DMS 273 (cell line): ENCODE measurements around the gene ECEL1.

ENCODE experiments used
- DNase-seq: peaks from one replicate; lab custom pipeline; 2025; ENCODE audit not compliant: unreplicated experiment; lab: John Stamatoyannopoulos, UW

ECEL1 gene

DNA sequence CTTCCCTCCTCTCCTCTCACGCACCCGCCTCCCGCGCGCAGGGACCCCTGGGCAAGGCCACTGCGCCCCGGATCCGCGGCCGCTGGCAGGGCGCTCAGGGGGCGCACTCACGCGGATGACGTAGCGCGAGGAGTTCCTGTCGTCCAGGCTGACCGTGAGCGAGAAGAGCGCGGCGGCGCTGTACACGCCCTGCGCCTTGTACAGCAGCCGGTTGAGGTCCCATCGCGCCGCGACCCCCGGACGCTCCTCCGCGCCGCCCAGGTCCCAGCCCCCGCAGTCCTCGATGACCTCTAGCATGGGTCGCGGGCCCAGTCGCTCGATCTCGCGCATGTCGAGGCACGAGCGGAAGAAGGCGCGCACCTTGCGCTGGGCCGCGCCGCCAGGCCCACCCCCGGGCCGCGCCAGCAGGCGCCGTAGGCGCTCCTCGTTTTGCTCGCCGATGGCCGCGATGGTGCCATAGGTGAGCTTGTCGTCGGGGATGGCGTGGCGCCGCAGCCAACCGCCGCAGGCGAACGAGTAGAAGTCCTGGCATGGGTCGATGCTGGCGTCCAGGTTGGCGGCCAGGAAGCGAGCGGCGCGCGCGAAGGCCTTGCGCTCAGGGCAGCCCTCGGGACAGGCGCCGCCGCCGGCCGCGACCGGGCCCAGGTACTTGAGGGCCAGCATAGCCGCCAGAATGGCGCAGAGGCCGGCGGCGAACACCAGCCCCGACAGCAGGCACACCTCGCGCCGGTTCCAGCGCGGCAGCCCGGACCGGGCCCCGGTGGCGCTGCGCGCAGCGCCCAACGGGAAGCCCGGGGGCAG, 1.7 kb downstream of the ECEL1 start:
- peak; percentile 60 for DNase-seq

DNA sequence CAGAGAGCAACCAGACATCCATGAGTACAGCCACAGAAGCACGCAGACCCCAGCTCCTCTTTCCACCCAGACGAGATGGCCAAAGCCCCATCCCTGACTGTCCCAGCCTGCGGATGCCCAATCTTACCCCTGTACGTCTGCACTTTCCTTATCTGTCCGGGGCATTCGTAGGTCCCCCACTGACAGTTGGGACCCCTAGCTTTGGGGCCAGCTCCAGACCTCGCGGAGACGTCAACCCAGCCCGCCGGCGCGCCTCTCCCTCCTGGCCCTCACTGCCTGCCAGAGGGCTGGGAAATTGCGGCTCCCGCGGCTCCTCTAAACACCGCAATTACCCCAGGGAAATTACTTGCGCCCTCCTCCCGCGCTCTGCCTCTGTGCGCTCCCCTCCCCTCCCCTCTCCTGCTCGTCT, 2.3 kb downstream of the ECEL1 start:
- DNase-seq, result peak; percentile 49

DNA sequence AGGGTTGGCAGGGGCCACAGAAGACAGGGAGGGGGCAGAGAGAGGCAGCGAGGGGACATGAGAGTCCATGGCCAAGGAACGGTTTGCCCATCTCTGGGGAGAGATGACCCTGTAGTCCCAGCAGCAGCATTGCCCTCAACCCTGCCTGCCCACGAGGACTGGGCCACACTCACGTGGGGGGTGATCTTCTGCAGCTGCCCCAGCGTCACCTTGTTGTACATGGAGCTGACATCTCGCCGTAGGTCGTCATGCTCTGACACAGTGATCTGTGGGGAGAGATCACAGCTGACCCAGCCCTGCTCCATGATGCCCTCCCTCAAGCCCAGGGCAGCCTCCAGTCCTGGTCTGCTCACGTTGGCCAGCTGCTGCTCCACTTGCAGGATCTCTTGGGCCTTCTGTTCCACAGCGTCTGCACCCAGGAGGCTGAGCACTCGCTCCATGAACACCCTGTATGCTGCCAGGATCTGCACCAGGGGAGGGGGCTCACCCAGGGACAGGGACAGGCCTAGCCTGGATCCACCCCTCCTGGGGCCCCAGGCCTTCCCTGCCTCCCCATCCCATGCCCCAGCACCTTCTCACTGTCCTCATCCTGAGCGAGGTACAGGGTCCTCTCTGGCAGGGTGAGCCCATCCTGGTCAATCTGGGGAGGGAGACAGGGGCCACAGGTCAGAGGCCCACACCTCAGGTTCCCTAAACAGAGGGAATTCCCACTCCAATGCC, 2.8 kb downstream of the ECEL1 start:
- DNase-seq, result no peak

DNA sequence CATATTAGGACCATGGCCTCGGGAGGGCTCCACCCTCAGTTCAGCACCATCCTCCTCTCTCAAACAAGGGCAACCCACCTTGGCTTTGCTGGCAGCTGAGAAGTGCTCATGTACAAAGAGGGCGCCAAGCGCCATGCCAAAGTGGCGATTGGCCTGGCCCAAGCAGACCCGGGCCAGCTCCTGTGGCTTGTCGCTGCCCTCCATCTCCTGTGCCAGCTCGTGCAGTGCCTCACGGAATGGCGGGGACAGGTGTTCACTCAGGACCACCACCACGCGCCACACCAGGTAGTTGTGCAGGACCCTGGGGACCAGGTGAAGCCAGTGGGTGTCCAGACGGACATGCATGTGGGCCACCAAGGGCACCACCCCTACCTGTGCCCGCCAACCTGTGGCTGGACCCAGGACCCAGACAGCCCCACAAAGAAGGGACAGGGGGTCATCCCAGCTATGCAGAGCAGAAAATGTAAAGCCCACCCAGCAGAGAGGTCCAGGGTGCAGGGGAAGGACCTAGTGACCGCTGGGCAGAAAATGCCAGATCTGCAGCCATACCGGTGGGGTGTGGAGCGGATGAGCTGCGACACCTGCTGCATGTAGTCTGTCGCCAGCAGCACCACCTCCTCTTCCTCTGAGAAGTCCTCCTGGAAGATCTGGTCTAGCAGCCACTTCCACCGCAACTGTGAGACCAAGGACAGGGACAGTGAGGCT, 3.6 kb downstream of the ECEL1 start:
- no peak for DNase-seq

DNA sequence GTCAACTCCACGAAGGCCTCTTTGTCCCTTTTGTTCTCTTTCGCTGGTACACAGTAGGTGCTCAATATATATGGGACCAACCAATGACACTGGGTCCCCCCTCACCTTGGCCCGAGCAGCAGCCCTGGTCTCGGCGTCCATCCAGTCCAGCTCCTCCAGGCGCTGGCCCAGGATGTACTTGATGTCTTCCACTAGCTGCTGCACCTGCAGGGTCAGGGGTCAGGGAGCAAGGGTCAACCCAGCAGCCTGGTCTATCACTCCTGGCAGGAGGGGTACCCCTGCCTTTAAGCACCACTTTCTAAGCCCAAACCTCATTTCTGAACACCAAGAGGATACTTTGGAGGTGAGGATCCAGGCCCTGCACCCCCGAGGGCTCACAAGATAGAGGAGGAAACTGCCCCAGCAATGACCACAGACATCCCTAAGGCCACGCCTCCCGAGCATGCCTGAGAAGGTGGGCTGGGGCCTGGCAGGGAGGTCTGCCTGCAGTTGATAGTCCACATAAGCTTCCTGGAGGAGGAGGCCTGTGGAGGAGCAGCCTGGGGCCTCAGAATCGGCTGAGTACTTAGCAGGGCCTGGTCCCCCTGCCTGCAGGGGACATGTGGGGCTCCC, 4.2 kb downstream of the ECEL1 start:
- DNase-seq, result no peak

DNA sequence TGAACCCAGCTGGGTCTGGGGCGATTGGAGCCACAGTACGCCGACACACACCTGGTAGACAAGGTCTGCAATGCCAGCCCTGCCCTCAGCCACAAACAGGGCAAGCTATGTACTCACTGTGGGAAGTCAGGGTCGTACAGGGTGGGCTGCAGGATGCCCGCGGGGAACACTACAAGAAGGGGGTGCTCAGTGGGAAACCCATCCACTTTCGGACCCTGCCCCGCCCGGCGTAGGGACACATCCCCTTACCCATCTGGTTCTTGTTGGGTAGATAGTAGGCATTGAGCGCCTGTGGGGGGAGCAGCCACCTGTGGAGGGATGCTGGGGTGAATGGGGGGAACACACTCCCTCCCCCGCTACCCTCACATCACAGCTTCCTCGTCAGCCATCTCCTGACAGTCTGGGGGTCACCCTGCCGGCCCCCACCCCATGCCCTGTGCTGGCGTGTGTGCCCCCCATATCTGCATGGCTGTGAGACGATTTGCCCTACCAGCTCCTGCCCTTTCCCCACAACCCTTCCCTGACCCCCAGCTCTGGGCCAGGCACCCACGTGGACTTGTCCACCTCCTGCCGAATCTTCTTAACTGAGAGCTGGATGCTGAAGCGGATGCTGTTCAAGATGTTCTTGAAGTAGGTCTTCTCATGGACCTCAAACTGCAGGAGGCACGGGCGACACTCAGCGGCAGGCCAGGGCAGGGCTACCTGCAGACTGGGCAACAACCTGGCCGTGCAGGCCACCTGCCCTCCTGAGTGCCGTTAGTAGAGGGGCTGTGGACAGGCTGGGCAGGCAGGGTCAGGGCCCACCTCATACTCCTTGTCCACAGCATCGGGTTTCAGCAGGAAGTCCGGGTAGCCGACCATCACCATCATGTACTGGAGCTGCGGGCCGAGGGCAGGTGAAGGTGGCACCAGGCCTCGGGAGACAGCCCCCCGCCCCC, 5.1 kb downstream of the ECEL1 start:
- no peak for DNase-seq

DNA sequence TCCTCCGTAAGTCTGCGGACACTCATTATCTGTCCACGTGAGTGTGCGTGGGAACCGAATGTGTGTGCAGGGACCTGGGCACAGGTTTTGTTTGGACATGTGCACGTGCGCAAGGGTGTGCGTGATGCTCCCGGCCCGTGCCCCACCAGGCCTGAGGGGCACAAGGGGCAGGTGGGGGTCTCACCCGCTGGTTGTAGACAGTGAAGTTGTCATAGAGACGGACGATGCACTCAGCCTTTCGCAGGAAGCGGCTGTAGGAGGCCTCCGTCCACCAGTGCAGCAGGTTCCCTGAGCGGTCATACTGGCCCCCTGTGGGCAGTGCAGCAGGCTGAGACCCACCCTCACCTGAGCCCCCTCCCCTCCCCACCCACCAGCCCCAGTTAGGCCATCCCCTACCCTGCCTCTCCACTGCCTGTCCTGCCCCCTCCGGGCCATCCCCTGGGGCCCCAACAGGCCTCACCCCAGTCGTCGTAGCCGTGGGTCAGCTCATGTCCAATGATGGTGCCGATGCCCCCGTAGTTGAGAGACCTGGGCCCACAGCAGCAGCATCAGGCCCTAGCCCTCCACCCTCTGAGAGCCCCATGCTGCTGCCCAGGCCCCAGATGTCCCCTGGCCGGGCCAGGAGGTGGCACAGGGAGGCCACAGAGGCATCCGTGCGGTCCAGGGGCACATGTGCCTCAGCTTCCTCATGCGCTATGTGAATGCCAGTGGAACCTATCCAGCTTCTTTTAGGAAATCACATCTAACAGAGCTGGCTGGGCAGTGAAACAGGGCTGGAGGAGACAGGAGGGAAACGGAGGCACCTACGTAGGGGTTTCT, 6.1 kb downstream of the ECEL1 start:
- DNase-seq, result no peak

DNA sequence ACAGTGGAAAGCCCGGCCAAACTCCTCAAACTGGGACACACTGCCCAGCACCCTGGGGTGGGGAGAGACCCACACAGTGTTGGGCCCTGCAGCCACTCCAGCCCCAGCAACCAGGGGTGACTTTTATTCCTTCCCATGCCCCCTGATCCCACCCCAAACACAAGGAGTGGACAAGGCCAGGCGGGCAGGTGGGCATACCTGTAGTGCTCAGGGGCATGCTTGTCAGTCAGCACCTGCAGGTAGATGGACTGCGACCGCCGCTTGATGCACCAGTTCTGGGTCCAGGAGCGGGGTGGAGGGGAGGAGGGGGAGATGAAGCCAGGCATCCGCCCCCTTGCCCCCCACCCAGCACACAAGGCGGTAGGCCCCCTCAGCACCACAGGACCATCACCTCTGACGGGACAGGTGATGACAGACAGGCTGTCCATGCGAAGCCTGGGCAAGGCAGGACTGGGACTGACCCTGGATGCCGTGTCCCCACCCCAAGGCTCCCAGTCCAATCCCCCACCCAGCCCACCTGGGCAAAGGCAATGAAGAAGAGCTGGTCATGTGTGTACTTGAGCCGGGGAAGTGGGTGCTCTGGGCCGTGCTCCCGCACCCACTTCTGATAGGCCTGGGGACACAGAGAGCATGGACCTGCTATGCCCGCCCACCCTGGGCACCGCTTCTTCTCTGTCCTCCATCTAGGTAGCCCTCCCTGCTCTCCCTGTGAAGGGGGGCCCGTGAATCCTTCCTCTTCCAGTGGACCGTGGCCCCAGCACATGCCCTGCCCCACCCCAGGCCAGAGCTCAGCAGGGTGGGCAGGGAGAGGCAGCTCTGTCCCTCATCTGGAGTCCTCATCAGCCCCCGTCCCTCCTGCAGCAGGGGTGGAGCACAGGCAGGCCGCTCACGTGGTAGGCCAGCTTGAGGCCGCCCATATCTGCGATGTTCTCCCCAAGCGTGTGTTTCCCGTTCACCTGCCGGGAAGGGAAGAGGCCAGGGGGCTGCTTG, 7.1 kb downstream of the ECEL1 start:
- no peak for DNase-seq

DNA sequence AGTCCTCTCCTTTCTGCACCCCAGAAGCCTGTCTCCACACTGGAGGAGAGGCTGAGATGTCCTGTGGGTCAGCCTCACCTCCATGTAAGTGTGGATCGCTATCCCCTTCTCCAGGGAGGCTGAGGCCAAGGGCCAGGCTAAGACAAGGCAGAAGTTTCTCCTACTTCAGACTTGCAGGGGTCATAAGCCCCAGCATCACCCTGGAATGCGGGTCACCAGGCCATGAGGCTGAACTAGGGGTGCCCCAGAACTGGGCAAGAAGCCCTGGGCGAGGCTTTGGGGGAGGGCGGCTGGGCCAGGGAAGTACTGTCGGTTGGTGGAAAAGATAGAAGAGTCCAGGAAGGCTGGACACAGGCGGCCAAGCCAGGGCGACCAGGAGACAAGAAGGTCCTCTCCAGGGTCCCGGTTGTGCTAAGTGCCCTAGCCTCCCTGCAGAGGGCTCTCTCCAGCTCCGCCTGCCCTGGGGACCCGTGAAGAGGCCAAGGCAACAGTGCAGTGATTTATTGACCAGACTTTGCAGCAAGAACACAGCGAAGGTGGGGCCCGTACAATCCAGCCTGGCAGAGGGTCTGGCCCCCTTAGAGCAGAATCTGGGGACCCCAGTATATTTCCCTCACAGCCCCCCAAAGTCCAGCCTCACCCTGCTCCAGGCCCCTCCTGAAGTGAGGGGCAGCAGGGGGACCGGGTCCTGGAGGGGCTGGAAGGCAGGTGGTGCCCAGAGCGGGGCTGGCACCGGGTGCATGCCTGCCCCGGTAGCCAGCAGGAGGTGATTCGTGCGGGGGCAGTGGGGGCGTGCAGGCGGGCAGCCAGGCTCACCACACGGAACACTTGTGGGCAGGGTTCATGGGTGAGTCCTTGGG, 8.1 kb downstream of the ECEL1 start:
- peak; percentile 25 for DNase-seq

DNA sequence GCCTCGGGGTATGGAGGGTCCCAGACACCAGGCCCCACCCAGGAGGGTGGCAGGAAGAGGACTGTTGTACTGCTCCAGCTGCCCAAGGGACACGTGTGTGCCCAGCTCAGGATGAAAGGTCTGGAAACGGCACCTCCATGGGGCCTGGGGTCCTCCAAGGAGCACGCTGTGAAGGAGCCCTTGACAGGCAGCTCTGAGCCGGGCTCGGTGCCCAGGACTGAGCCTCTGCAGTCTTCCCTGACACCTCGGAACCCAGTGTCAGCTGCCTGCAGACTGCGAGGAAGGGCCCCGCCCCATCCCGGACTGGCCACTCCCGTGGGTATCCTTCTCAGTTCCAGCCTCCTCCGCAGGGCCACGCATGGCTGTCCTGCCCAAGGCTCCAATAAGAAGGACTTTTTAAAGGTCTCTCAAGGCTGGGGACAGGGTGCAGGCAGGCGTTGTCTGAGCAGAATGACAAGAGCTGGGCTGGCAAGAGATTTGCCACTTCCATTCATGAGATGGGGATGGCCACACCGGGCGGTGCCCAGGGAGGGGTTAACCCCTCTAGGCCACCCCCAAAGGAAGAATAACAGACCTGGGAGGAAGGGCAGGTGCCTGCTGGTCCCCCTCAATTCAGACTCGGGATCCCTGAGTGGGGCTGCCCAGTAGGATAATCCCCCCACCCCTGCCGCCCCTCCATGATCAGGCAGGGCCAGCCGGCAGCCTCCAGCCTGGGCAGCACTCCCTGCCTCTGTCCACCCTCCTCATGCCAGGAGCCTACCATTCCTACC, 8.9 kb downstream of the ECEL1 start:
- no peak for DNase-seq

DNA sequence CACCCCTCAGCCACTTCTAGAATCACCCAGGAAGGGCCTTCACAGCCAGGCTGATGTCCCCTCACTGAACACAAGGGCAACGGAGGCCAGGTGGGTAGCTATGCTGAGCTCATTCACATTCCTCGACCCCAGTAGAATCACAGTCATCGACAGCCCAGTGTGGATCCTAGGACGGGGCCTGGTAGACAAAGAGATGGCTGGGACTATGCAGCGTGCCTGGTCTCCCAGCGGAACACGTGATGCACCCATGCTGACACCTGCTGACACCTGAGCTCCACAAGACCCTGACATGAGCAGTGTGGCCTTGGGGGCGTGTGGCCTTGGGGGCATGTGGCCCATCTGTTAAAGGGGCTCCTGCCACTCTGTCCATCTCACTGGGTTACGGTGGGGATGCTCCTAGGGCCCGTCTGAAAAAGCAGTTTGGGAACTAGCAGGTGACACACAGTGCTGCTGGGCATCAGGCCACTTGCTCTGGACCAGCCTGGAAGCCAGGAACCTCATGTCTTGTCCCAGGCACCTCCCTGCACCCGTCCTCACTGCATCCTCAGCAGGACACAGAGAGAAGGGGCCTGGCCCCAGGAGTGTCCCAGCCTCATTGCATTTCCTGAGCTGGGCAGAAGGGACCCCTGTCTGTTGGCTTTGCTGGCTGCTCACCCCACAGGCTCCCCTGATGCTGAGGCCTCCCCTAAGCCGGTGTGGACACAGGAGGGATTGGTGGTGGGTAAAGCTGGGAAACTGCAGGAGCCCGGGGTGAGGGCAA, 9.7 kb downstream of the ECEL1 start:
- no peak for DNase-seq

DNA sequence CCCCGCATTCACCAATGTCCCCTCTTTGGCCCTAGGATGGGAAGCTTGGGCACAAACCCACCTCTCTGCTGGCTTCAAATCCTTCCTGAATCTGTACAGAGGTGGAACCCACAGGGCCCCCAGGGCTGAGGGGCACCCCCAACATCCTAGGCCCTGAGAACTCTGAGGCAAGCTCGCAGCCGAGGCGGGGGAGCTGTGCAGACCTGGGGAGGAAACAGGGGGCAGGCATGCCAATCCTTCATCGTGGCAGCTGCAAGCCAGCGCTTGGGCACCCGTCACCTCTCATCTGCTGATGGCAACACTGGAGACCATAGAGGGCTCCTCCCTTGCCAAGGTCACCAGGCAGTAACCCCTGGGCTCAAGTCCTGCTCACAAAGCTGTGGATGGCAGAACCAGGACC, 10.8 kb downstream of the ECEL1 start:
- DNase-seq, result no peak

DNA sequence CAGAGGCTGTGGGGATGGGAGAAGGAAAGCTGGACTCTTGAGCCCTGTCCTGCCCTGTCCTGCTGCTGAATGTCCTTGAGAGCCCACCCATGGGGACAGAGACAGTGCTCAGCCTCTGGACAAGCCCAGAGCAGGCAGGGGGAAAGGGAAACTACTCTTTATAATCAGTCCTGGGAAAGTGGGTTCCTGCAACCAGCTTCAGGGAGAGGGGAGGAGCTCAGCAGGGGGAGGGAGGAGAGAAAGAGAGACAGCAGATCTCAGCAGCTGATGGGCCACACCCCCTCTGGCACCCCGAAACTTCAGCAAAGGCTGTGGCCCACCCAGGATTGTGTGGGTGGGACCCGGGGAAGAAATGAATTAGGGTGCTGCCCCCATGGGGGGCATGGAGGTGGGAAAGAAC, 11.6 kb downstream of the ECEL1 start:
- DNase-seq, result no peak

DNA sequence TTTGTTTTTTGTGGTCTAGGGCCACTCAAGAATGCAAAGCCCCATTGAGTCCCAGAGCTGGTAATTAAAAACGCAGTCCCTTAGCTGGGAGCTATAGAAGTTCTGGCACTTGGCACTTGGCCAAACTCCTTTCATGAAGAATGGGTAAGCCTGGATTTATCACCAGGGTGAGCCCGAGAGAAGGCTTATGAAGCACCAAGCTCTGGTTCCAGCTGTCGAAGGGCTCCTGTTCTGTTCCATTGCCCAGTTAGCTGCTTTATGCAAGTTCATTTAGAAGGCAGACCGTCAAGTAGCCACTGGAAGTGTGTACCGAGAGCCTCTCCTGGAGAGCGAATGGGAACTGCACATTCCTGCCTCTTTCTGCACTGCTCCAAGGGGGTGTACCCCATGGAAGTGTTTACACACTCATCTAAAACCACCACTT, 14.2 kb downstream of the ECEL1 start:
- peak; percentile 86 for DNase-seq

DNA sequence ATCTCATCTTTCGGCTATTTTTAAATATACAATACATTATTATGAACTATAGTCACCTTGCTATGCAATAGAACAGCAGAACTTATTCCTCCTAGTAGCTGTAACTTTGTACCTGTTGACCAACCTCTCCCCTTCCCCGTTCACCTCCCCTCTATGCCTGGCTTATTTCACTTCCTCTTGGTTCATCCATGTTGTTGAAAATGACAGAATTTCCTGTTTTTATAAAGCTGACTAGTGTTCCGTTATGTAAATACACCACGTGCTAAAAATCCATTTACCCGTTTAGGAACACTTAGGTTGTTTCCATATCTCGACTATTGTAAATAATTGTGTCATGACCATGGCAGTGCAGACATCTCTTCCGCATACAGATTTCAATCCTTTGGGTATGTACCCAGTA, 21.4 kb downstream of the ECEL1 start:
- no peak for DNase-seq

DNA sequence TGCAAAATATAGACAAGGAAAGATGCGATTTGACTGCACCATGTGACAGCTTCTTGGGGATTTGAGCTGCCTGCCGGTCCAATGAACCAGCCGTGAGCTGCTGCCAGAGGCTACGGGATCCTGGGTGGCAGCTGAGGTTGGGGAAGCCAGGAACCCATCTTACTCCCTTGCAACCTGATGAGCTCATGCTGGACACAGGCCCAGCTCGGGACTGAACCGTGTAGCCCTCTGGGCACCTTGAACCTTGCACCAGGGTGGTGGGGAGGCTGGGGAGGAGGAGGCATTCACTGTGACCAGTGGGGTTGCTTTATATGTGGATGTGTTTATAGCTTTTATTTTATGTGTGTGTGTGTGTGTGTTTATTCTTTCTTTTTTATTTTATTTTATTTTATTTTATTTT, 22.6 kb downstream of the ECEL1 start:
- no peak for DNase-seq
